ENCODE results near the gene GIN1. TPM values are rescaled to one million over a fixed set of nuclear protein-coding genes. Genes with fewer than 3 reads are reported as not detected.

The GIN1 gene
- total and polyA plus RNA-seq, 2 experiments from 2014 or later: 5.8 to 9.6 TPM

GRCh38 chr5:103120607-103121200 lies 766 bp upstream of the GIN1 start (continued):
- no peak for TF ChIP-seq ZNF462 (CRISPR knock-in tag; IDR thresholded peaks at IDR 0.05)
- no peak for TF ChIP-seq NANOG (IDR thresholded peaks at IDR 0.05; ENCODE audit: borderline replicate concordance)

- Mint-ChIP-seq H3K36me3 (ENCODE audit: low read depth) (no peaks in the 10 kb centered on the region), H3K4me3 (peak overlapping the region; percentile 92), H3K27me3 (ENCODE audit: insufficient read depth, low read depth, poor library complexity) (peaks cover 4% of the 10 kb centered on the region), H3K9me3 (no peaks in the 10 kb centered on the region), H3K27ac (peak overlapping the region; percentile 99), H3K4me1 (peaks cover 10% of the 10 kb centered on the region; the same call in 2 of the 3 replicates)
- Histone ChIP-seq H3K27ac (ENCODE audit: low read depth) (peak overlapping the region; percentile 98), H3K9me2 (ENCODE audit: insufficient read depth) (no peaks in the 10 kb centered on the region), H4K20me1 (replicated peaks; ENCODE audit: insufficient read depth) (no peaks in the 10 kb centered on the region), H3K27me3 (ENCODE audit: insufficient read depth) (no peaks in the 10 kb centered on the region), H2AFZ (peak overlapping the region; percentile 16; the same call in 1 of the 2 replicates), H3F3A (replicated peaks; ENCODE audit: low read depth) (no peaks in the 10 kb centered on the region), H3K4me1 (ENCODE audit: insufficient read depth) (0 out of 2 replicates have a peak, but pooled peaks cover 4% of the 10 kb centered on the region), H3K4me3 (peak overlapping the region; percentile 68), H3K36me3 (ENCODE audit: insufficient read depth) (no peaks in the 10 kb centered on the region), H3K4me2 (peak overlapping the region; percentile 80), H3K79me2 (replicated peaks; ENCODE audit: insufficient read depth) (peaks cover 70% of the 10 kb centered on the region)
- no peak for DNase-seq (ENCODE audit: low spot score)
- no peak for ATAC-seq
- TF ChIP-seq CTCF (conservative IDR thresholded peaks at IDR 0.05; ENCODE audit: low read depth in 2 of 2): no peak
- TF ChIP-seq POLR2AphosphoS5 (IDR thresholded peaks at IDR 0.05; ENCODE audit: low read depth): no peak
- no peak for TF ChIP-seq ZNF331 (CRISPR knock-in tag; IDR thresholded peaks at IDR 0.05; ENCODE audit: low read depth)
- no peak for TF ChIP-seq CREB1 (CRISPR knock-in tag; IDR thresholded peaks at IDR 0.05; ENCODE audit: low read depth)
- TF ChIP-seq REST (IDR thresholded peaks at IDR 0.05; ENCODE audit: unreplicated experiment): no peak
- TF ChIP-seq EZH2 (IDR thresholded peaks at IDR 0.05; ENCODE audit: low read depth, unreplicated experiment): no peak
- no peak for TF ChIP-seq STAT1 (IDR thresholded peaks at IDR 0.05; ENCODE audit: unreplicated experiment)
- no peak for TF ChIP-seq ETS1 (IDR thresholded peaks at IDR 0.05)
- TF ChIP-seq ZNF114 (CRISPR knock-in tag; IDR thresholded peaks at IDR 0.05): no peak
Measured at GRCh38 chr5:103119070-103119764, 721 bp downstream of the GIN1 start.
